SK-N-SH (cell line): ENCODE data around the gene RSRC1. TPM values are rescaled to one million over a fixed set of nuclear protein-coding genes. Genes with fewer than 3 reads are reported as not detected.

Experiments
- CTCF ChIA-PET: fragments of 300-600, 350-600 bp; formaldehyde crosslinking; extraction: SDS; loops from one replicate; lab custom pipeline; 2021; lab: Yijun Ruan, JAX
- POLR2A ChIA-PET: fragments of 350-600 bp; sonication (Branson Sonifier 250); formaldehyde crosslinking; extraction: SDS; loops from one replicate; lab custom pipeline; 2020; ENCODE audit warnings: antibody characterized with exemption, inconsistent platforms; lab: Yijun Ruan, JAX
- DNase-seq: peaks from one replicate; pipeline ENCODE4 v3.0.0; 2012
- H2AFZ ChIP-seq: fragments of 200-600 bp; sonication (generic); 2 replicates; pipeline ENCODE4 v1.8.1; 2016; ENCODE audit warnings: antibody characterized with exemption, mild to moderate bottlenecking, low read depth
- H3F3A ChIP-seq: fragments of 200-600 bp; sonication (generic); replicated peaks from 2 replicates; pipeline ENCODE3; 2016; ENCODE audit warnings: antibody characterized with exemption, mild to moderate bottlenecking; ENCODE audit not compliant: insufficient read depth
- H3K27ac ChIP-seq, 2 experiments: fragments of 200-500 bp in 1 of 2; fragments of 200-600 bp in 1 of 2; sonication (Bioruptor generic) in 1 of 2; sonication (generic), shearing (Covaris generic) in 1 of 2; 2 replicates each; pipeline versions ENCODE4 v1.5.1 to v1.6.1; 2014 to 2016; ENCODE audit warnings: low read depth in 2 of 2, inconsistent platforms in 1 of 2, low read length in 1 of 2, mild to moderate bottlenecking in 1 of 2, mixed read lengths in 1 of 2
- H3K27me3 ChIP-seq: fragments of 200-600 bp; sonication (generic), shearing (Covaris generic); 2 replicates; pipeline ENCODE4 v1.6.1; 2016; ENCODE audit warnings: mixed run types; ENCODE audit not compliant: insufficient read depth
- H3K36me3 ChIP-seq, 2 experiments: fragments of 200-500 bp in 1 of 2; fragments of 200-600 bp in 1 of 2; sonication (Bioruptor generic) in 1 of 2; sonication (generic) in 1 of 2; replicated peaks in 1 of 2; 2 replicates each; pipeline versions ENCODE3 to v1.5.1; 2014 to 2016; ENCODE audit warnings: low read length in 1 of 2, mild to moderate bottlenecking in 1 of 2; ENCODE audit not compliant: insufficient read depth in 2 of 2, control insufficient read depth in 1 of 2
- H3K4me1 ChIP-seq, 2 experiments: fragments of 200-500 bp in 1 of 2; fragments of 200-600 bp in 1 of 2; sonication (Bioruptor generic) in 1 of 2; sonication (generic), shearing (Covaris generic) in 1 of 2; 2 replicates each; pipeline versions ENCODE4 v1.5.1 to v1.6.1; 2014 to 2016; ENCODE audit warnings: low read depth in 1 of 2, low read length in 1 of 2, mixed run types in 1 of 2; ENCODE audit not compliant: insufficient read depth in 2 of 2, control insufficient read depth in 1 of 2
- H3K4me2 ChIP-seq: fragments of 200-600 bp; sonication (generic), shearing (Covaris generic); 2 replicates; pipeline ENCODE4 v1.6.1; 2017; ENCODE audit warnings: mixed run types
- H3K4me3 ChIP-seq, 2 experiments: fragments of 200-500 bp in 1 of 2; fragments of 200-600 bp in 1 of 2; sonication (Bioruptor generic) in 1 of 2; sonication (generic), shearing (Covaris generic) in 1 of 2; 2 replicates each; pipeline versions ENCODE4 v1.5.1 to v1.8.1; 2014 to 2016; ENCODE audit warnings: low read depth in 2 of 2, inconsistent platforms in 1 of 2, low read length in 1 of 2, mild to moderate bottlenecking in 1 of 2, mixed read lengths in 1 of 2, moderate library complexity in 1 of 2
- H3K79me2 ChIP-seq: fragments of 200-600 bp; sonication (generic); 2 replicates; pipeline ENCODE4 v1.8.1; 2017; ENCODE audit warnings: mild to moderate bottlenecking; ENCODE audit not compliant: insufficient read depth
- H3K9ac ChIP-seq: fragments of 200-600 bp; sonication (generic); 2 replicates; pipeline ENCODE4 v1.6.1; 2017; ENCODE audit warnings: mixed run types
- H3K9me2 ChIP-seq: fragments of 200-600 bp; sonication (generic); 2 replicates; pipeline ENCODE4 v1.6.1; 2017; ENCODE audit warnings: mixed run types
- H3K9me3 ChIP-seq: fragments of 200-600 bp; sonication (generic); 2 replicates; pipeline ENCODE4 v1.6.1; 2017; ENCODE audit warnings: mixed run types, mild to moderate bottlenecking, moderate library complexity
- H4K20me1 ChIP-seq: fragments of 200-600 bp; sonication (generic); 2 replicates; pipeline ENCODE4 v1.6.1; 2017; ENCODE audit warnings: mild to moderate bottlenecking, mixed run types; ENCODE audit not compliant: insufficient read depth
- CHD2 ChIP-seq: fragments of 150-350 bp; IDR thresholded peaks from 2 replicates; pipeline ENCODE4 v1.6.1; 2018; ENCODE audit warnings: low read length; ENCODE audit not compliant: partially characterized antibody
- EP300 ChIP-seq, 2 experiments: IDR thresholded peaks; 2 replicates each; pipeline versions ENCODE4 v1.4.0 to v1.6.1; 2012; ENCODE audit warnings: borderline replicate concordance in 1 of 2, low read depth in 1 of 2, low read length in 1 of 2
- FOSL2 ChIP-seq: IDR thresholded peaks from 2 replicates; pipeline ENCODE4 v1.4.0; 2012; ENCODE audit warnings: low read depth, mild to moderate bottlenecking, moderate library complexity, borderline replicate concordance
- FOXJ3 ChIP-seq: sonication (generic); formaldehyde crosslinking; IDR thresholded peaks from 2 replicates; pipeline ENCODE4 v1.5.1; 2020; ENCODE audit warnings: mild to moderate bottlenecking, missing genetic modification reagents
- GATA2 ChIP-seq: sonication (generic); formaldehyde crosslinking; IDR thresholded peaks from 2 replicates; pipeline ENCODE4 v1.5.0; 2020; ENCODE audit warnings: mild to moderate bottlenecking, missing genetic modification reagents
- JUND ChIP-seq: IDR thresholded peaks from 2 replicates; pipeline ENCODE4 v1.4.0; 2012
- MEF2A ChIP-seq: IDR thresholded peaks from 2 replicates; pipeline ENCODE4 v1.4.0; 2012; ENCODE audit warnings: low read depth, borderline replicate concordance
- MXI1 ChIP-seq: IDR thresholded peaks from 2 replicates; pipeline ENCODE4 v1.6.1; 2012; ENCODE audit warnings: mild to moderate bottlenecking, low read depth, low read length, improper control_type of control experiment
- NFIC ChIP-seq: IDR thresholded peaks from 2 replicates; pipeline ENCODE4 v1.4.0; 2012; ENCODE audit warnings: borderline replicate concordance
- POLR2AphosphoS5 ChIP-seq: IDR thresholded peaks from 2 replicates; pipeline ENCODE4 v1.6.1; 2012; ENCODE audit warnings: low read depth, low read length
- RCOR1 ChIP-seq: fragments of 150-350 bp; IDR thresholded peaks from 2 replicates; pipeline ENCODE4 v1.6.1; 2017; ENCODE audit warnings: antibody characterized with exemption, low read length
- RXRA ChIP-seq: IDR thresholded peaks from 2 replicates; pipeline ENCODE4 v1.4.0; 2012; ENCODE audit warnings: low read depth, mild to moderate bottlenecking, borderline replicate concordance
- SIN3A ChIP-seq: IDR thresholded peaks from 2 replicates; pipeline ENCODE4 v1.6.1; 2012; ENCODE audit warnings: low read depth, mild to moderate bottlenecking, low read length, moderate library complexity, borderline replicate concordance
- TEAD4 ChIP-seq: IDR thresholded peaks from 2 replicates; pipeline ENCODE4 v1.4.0; 2012; ENCODE audit warnings: mild to moderate bottlenecking, borderline replicate concordance; ENCODE audit not compliant: insufficient read depth
- USF1 ChIP-seq: IDR thresholded peaks from 2 replicates; pipeline ENCODE4 v1.4.0; 2012; ENCODE audit warnings: low read depth, borderline replicate concordance
- WGBS: methylation state at CpG from one replicate; pipeline ENCODE4 v1.1.6; 2017; ENCODE audit warnings: low lambda C conversion rate; 5-methylcytosine and 5-hydroxymethylcytosine counted together
- polyA plus RNA-seq, 3 experiments: library from polyadenylated mRNA; depleted of rRNA; stranded (reverse); fragments of >200 nt; gene quantifications; 2 replicates each; pipeline ENCODE4 v1.2.3, GENCODE V29; 2012
- TF ChIP-seq, protein P1 (sequence below): fragments of 150-350 bp; IDR thresholded peaks from 2 replicates; pipeline ENCODE4 v1.6.1; 2017; ENCODE audit warnings: antibody characterized with exemption, low read length, low read depth, borderline replicate concordance
- TF ChIP-seq, protein P2 (sequence below): IDR thresholded peaks from 2 replicates; pipeline ENCODE4; 2012
- TF ChIP-seq, protein P3 (sequence below): fragments of 200-600 bp; sonication (generic); IDR thresholded peaks from 2 replicates; pipeline ENCODE4 v1.6.1; 2017; ENCODE audit warnings: antibody characterized with exemption, mild to moderate bottlenecking, moderate library complexity

Gene RSRC1
- polyA plus RNA-seq, 1 of the 3 experiments (the other 2 are of a cell fraction), result 4.5 TPM

DNA sequence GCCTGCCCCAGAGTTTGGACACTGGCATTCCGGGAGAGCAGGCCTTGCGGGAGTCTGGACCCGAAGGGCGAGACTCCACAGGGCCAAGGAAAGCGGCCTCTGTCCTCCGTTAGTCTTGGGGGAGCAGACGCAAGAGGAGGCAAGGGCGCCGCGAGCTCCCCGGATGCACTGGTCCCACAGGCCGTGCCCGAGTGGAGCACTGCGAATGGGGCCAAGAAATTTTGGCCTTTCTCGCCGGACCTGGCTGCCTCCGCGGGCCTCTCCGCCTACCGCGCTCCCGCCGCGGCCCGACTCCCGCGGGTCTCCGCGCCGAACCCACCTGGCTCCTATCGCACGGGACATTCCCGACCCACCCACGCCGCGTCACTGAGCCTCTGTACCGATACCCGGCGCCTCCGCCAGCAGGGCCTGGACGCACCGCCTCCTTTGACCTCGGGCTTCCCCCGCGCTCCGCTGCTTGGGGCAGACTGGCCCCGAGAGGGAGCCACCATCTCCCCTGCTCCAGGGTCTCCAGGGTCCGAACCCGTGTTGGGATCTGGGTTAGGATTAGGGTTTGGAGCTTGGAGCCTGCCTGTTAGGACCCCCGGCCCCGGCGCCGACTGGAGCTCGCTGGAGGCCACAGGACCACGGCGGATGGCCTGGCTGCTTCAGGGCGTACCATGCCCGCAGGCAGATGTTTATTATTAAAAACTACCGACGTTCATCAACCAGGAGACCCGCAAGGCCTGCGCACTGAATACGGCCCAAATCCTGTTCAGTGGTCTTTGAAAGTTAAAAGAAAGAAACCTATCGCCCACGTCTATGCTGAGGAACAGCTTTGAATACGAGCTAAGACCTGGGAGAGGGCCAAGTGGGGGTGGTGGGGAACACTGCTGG is 15.4 kb upstream of the RSRC1 start:
- H3K36me3 ChIP-seq, result peaks cover 33 to 38% of the 10 kb centered on the region in 2 experiments
- WGBS, result 96% methylated on average over 46 of the region's 66 CpGs
- H3K4me1 ChIP-seq, result no peaks in the 10 kb centered on the region; a peak in 1 of 4 replicates
- no peak overlapping the region for H3K9ac ChIP-seq
- H3K27ac ChIP-seq, result no peak overlapping the region
- ChIA-PET POLR2A (no interaction called here), CTCF (no interaction called here)
- no peaks in the 10 kb centered on the region for H3K9me3 ChIP-seq
- no peak overlapping the region for H3K4me2 ChIP-seq
- no peaks in the 10 kb centered on the region for H3K27me3 ChIP-seq
- H3K9me2 ChIP-seq, result no peaks in the 10 kb centered on the region
- H2AFZ ChIP-seq, result no peak overlapping the region
- no peak for DNase-seq
- no peak overlapping the region for H3K4me3 ChIP-seq
- no peaks in the 10 kb centered on the region for H3K79me2 ChIP-seq
- no peaks in the 10 kb centered on the region for H4K20me1 ChIP-seq
- no peaks in the 10 kb centered on the region for H3F3A ChIP-seq
- TF ChIP-seq RXRA (no peak), POLR2AphosphoS5 (no peak), FOXJ3 (CRISPR knock-in tag) (no peak), MXI1 (no peak), USF1 (no peak), TEAD4 (no peak), CHD2 (no peak), GATA2 (CRISPR knock-in tag) (no peak), JUND (no peak)
- TF ChIP-seq, protein P1, sequence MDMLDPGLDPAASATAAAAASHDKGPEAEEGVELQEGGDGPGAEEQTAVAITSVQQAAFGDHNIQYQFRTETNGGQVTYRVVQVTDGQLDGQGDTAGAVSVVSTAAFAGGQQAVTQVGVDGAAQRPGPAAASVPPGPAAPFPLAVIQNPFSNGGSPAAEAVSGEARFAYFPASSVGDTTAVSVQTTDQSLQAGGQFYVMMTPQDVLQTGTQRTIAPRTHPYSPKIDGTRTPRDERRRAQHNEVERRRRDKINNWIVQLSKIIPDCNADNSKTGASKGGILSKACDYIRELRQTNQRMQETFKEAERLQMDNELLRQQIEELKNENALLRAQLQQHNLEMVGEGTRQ, result no peak

DNA sequence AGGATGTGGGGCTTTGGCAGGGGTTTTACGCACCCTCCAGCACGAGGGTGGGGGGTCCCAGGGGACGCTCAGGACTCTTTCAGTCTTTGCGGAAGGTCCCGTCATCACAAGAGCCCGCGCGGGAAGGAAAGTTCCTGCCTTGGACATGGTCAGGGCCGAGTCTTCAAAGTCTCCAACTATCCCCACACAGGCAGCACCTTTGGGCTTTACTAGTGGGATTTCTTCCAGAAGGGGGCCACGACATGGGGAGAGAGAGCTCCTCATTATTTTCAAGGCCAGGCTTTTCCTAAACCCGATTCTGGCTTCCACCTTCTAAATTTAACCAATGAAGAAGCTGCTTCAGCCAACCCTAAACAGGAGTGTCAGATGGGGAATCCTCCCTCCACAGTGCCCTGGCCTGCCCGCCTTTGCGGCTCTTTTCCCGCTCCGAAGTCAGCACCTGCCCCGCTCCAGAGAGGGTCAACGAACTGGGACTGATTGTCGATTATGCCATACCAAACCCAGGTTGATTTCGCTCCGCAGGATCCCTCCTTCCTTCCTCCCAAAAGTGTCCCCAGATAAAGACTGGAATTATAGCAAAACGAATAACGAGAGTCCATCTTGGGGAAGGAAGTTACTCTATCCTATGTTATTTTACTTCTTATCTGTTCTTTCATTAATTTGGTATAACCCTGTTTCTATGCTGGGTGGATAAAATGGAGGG is 14.6 kb upstream of the RSRC1 start:
- H2AFZ ChIP-seq, result no peak overlapping the region
- CTCF ChIA-PET, result no interaction called here
- WGBS, result 93% methylated on average over 22 of the region's 22 CpGs
- TF ChIP-seq USF1, result no peak
- TF ChIP-seq CHD2, result no peak
- no peak for TF ChIP-seq NFIC
- TF ChIP-seq FOXJ3 (CRISPR knock-in tag), result no peak
- no peak for TF ChIP-seq FOSL2
- TF ChIP-seq, protein P2, sequence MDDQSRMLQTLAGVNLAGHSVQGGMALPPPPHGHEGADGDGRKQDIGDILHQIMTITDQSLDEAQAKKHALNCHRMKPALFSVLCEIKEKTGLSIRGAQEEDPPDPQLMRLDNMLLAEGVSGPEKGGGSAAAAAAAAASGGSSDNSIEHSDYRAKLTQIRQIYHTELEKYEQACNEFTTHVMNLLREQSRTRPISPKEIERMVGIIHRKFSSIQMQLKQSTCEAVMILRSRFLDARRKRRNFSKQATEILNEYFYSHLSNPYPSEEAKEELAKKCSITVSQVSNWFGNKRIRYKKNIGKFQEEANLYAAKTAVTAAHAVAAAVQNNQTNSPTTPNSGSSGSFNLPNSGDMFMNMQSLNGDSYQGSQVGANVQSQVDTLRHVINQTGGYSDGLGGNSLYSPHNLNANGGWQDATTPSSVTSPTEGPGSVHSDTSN, result no peak
- no peak for TF ChIP-seq MEF2A
- no peak for TF ChIP-seq EP300 (IDR thresholded peaks at IDR 0.05; ENCODE audit: borderline replicate concordance in 1 of 2, low read depth in 1 of 2, low read length in 1 of 2)
- no peak for TF ChIP-seq SIN3A
- TF ChIP-seq, protein P3, sequence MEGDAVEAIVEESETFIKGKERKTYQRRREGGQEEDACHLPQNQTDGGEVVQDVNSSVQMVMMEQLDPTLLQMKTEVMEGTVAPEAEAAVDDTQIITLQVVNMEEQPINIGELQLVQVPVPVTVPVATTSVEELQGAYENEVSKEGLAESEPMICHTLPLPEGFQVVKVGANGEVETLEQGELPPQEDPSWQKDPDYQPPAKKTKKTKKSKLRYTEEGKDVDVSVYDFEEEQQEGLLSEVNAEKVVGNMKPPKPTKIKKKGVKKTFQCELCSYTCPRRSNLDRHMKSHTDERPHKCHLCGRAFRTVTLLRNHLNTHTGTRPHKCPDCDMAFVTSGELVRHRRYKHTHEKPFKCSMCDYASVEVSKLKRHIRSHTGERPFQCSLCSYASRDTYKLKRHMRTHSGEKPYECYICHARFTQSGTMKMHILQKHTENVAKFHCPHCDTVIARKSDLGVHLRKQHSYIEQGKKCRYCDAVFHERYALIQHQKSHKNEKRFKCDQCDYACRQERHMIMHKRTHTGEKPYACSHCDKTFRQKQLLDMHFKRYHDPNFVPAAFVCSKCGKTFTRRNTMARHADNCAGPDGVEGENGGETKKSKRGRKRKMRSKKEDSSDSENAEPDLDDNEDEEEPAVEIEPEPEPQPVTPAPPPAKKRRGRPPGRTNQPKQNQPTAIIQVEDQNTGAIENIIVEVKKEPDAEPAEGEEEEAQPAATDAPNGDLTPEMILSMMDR, result no peak
- no peak for TF ChIP-seq RCOR1

More for the DNA sequence above, 14.6 kb upstream of the RSRC1 start:
- H3K9me3 ChIP-seq, result no peaks in the 10 kb centered on the region
- H3K9ac ChIP-seq, result no peak overlapping the region
- H3K79me2 ChIP-seq, result no peaks in the 10 kb centered on the region
- no peak for DNase-seq
- H3K4me3 ChIP-seq, result no peak overlapping the region
- H3K27me3 ChIP-seq, result no peaks in the 10 kb centered on the region
- H3K9me2 ChIP-seq, result no peaks in the 10 kb centered on the region
- no peaks in the 10 kb centered on the region; a peak in 1 of 4 replicates for H3K4me1 ChIP-seq
- H4K20me1 ChIP-seq, result no peaks in the 10 kb centered on the region
- H3F3A ChIP-seq, result no peaks in the 10 kb centered on the region
- no peak overlapping the region for H3K4me2 ChIP-seq
- no peak overlapping the region for H3K27ac ChIP-seq
- POLR2A ChIA-PET, result no interaction called here
- H3K36me3 ChIP-seq, result peaks cover 41 to 46% of the 10 kb centered on the region in 2 experiments
